Gastrocnemius medialis (tissue), 4 donors: ENCODE results near the gene ADORA1. TPM values are rescaled to one million over a fixed set of nuclear protein-coding genes. Genes with fewer than 3 reads are reported as not detected.

Experiments
- ATAC-seq, 2 donors: fragments of 150-250 bp; one replicate each; pipeline ENCODE4 v1.9.1; 2016
- DNase-seq, 2 donors: peaks; one replicate each; pipeline ENCODE4 v3.0.0-alpha.2; 2019
- H3K27ac ChIP-seq, 4 donors: fragments of 200-600 bp; sonication (generic); 1 replicate in 1 of 4; 2 replicates in 3 of 4; pipeline ENCODE4 v1.5.1; 2016 to 2018; ENCODE audit warnings: mild to moderate bottlenecking in 2 of 4, moderate library complexity in 1 of 4
- H3K27me3 ChIP-seq, 3 donors: fragments of 200-600 bp; sonication (generic) in 2 of 3; 1 replicate in 1 of 3; 2 replicates in 2 of 3; pipeline versions ENCODE4 v1.5.1 to v1.6.0; 2016 to 2019; ENCODE audit warnings: mild to moderate bottlenecking in 1 of 3, moderate library complexity in 1 of 3
- H3K36me3 ChIP-seq, 2 donors: fragments of 200-600 bp; sonication (generic) in 1 of 2; one replicate each; pipeline ENCODE4 v1.5.1; 2017 to 2018
- H3K4me1 ChIP-seq, 2 donors: fragments of 200-600 bp; sonication (generic) in 1 of 2; one replicate each; pipeline ENCODE4 v1.5.1; 2016 to 2017; ENCODE audit warnings: mild to moderate bottlenecking in 2 of 2
- H3K4me3 ChIP-seq, 4 donors: fragments of 200-600 bp; sonication (generic) in 3 of 4; 1 replicate in 1 of 4; 2 replicates in 3 of 4; pipeline ENCODE4 v1.5.1; 2016 to 2019; ENCODE audit warnings: mild to moderate bottlenecking in 2 of 4
- H3K9me3 ChIP-seq, 3 donors: fragments of 200-600 bp; sonication (generic) in 2 of 3; 1 replicate in 1 of 3; 2 replicates in 2 of 3; pipeline ENCODE4 v1.5.1; 2016 to 2019
- CTCF ChIP-seq, 5 experiments: fragments of 450-650 bp in 3 of 5; fragments of 200-600 bp in 2 of 5; sonication (generic) in 2 of 5; IDR thresholded peaks in 4 of 5; conservative IDR thresholded peaks in 1 of 5; 1 replicate in 4 of 5; 2 replicates in 1 of 5; pipeline ENCODE4 v1.5.1; 2016 to 2019; ENCODE audit warnings: antibody characterized with exemption in 5 of 5, mild to moderate bottlenecking in 3 of 5, moderate library complexity in 3 of 5
- POLR2A ChIP-seq, 2 donors: fragments of 450-650 bp; IDR thresholded peaks; one replicate each; pipeline ENCODE4 v1.6.1; 2017; ENCODE audit warnings: antibody characterized with exemption in 2 of 2, mild to moderate bottlenecking in 2 of 2, moderate library complexity in 2 of 2
- in situ Hi-C, 4 donors: fragments of 200-750 bp; cut with MboI; loops; one replicate each; pipeline versions ENCODE4 v1.15.0 to v1.8.0; 2017; ENCODE audit warnings: low sequenced_read_pairs in 4 of 4
- intact Hi-C: fragments of 100-400 bp; cut with DNase I; formaldehyde crosslinking; loops from one replicate; pipeline ENCODE4 v1.15.1; 2023; ENCODE audit warnings: low total_unique reads
- total RNA-seq, 4 donors: library from RNA; depleted of rRNA; stranded (reverse); fragments of >200 nt; gene quantifications; one replicate each; pipeline versions ENCODE4 v1.1.0 to v1.2.3, GENCODE V29; 2016

The ADORA1 gene
- total RNA-seq, 4 donors from 2014 or later = 0.25 to 5.6 (median 1.7) TPM

DNA sequence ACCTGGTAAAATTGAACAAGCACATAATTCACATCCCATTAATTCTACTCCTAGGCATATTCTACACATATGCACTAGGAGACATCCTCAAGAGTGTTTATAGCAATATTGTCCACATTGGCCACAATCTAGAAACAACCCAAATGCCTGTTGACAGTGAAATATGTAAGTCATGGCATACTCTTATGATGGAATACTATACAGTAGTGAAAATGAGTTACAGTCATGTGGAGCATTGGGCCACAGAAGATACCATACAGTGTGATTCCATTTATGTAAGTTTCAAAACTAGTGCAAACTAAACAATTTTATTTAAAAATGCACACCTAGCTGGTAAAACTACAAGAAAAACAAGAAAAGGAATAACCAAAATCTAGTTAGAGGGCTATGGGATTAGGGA lies 82.8 kb downstream of the ADORA1 start:
- in situ Hi-C loops (loop anchor here in 3 of 4 donors (10.0 kb wide), 4 partner anchors 46 to 176 kb away; no protein-coding TSS in a partner anchor), intact Hi-C loops (no loop called here)
- no peak for TF ChIP-seq CTCF (IDR thresholded peaks at IDR 0.05 in 4 of 5, conservative IDR thresholded peaks at IDR 0.05 in 1 of 5)
- DNase-seq (no peak), ATAC-seq (no peak)
- H3K4me3 ChIP-seq = no peak overlapping the region
- no peaks in the 10 kb centered on the region for H3K27me3 ChIP-seq
- H3K4me1 ChIP-seq = no peaks in the 10 kb centered on the region
- H3K9me3 ChIP-seq = no peaks in the 10 kb centered on the region
- H3K27ac ChIP-seq = no peak overlapping the region
- no peaks in the 10 kb centered on the region for H3K36me3 ChIP-seq

DNA sequence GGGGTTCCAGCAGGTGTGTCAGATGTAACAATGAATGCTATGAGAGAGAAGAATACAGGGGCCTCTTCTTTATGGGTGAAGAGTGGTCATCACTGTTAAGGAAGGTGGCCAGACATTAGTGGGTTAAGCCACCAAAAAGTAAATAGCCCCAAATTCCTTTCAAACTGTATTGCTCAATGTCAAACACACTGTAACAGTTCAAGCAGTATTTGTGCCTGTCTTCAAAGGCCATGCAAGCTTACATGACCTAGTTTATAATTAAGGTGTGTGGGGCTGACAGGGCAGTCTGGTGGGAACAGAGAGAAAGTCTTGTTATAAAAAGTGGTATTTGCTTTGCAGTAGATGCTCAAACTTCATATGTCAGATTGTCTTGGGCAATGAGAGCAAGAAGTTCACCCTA lies 83.5 kb downstream of the ADORA1 start:
- no peak for ATAC-seq
- Histone ChIP-seq H3K36me3 (no peaks in the 10 kb centered on the region), H3K9me3 (no peaks in the 10 kb centered on the region), H3K4me1 (peaks cover 0 to 2% of the 10 kb centered on the region in 2 donors), H3K4me3 (no peak overlapping the region), H3K27ac (no peak overlapping the region), H3K27me3 (no peaks in the 10 kb centered on the region)
- DNase-seq = no peak
- no peak for TF ChIP-seq CTCF (IDR thresholded peaks at IDR 0.05 in 4 of 5, conservative IDR thresholded peaks at IDR 0.05 in 1 of 5)
- TF ChIP-seq POLR2A (IDR thresholded peaks at IDR 0.05) = no peak
- in situ Hi-C loops = loop anchor here in 3 of 4 donors (10.0 kb wide), 4 partner anchors 46 to 176 kb away; no protein-coding TSS in a partner anchor
- intact Hi-C loops = no loop called here

GRCh38 chr1:203211812-203212211 lies 84.3 kb downstream of the ADORA1 start:
- H3K4me1 ChIP-seq = peaks cover 3 to 8% of the 10 kb centered on the region in 2 donors
- H3K4me3 ChIP-seq = no peak overlapping the region
- intact Hi-C loops = no loop called here
- no peaks in the 10 kb centered on the region for H3K36me3 ChIP-seq
- DNase-seq (no peak), ATAC-seq (no peak)
- no peaks in the 10 kb centered on the region for H3K9me3 ChIP-seq
- TF ChIP-seq POLR2A (IDR thresholded peaks at IDR 0.05) (no peak), CTCF (IDR thresholded peaks at IDR 0.05 in 4 of 5, conservative IDR thresholded peaks at IDR 0.05 in 1 of 5) (no peak)
- H3K27ac ChIP-seq = no peak overlapping the region
- in situ Hi-C loops = loop anchor here in 3 of 4 donors (10.0 kb wide), 4 partner anchors 47 to 177 kb away; no protein-coding TSS in a partner anchor
- no peaks in the 10 kb centered on the region for H3K27me3 ChIP-seq

GRCh38 chr1:203213126-203213525 lies 85.6 kb downstream of the ADORA1 start:
- no peak for ATAC-seq
- intact Hi-C loops = no loop called here
- in situ Hi-C loops = loop anchor here in 3 of 4 donors (10.0 kb wide), 4 partner anchors 48 to 178 kb away; no protein-coding TSS in a partner anchor

More at GRCh38 chr1:203213126-203213525, 85.6 kb downstream of the ADORA1 start:
- no peaks in the 10 kb centered on the region for H3K9me3 ChIP-seq
- no peak for DNase-seq
- TF ChIP-seq CTCF (IDR thresholded peaks at IDR 0.05 in 4 of 5, conservative IDR thresholded peaks at IDR 0.05 in 1 of 5) (no peak), POLR2A (IDR thresholded peaks at IDR 0.05) (no peak)
- peaks cover 3 to 8% of the 10 kb centered on the region in 2 donors for H3K4me1 ChIP-seq
- no peak overlapping the region for H3K4me3 ChIP-seq
- H3K36me3 ChIP-seq = no peaks in the 10 kb centered on the region
- H3K27me3 ChIP-seq = no peaks in the 10 kb centered on the region
- no peak overlapping the region for H3K27ac ChIP-seq
